SJCRH30 (cell line): ENCODE data around the gene RNF41. TPM values are rescaled to one million over a fixed set of nuclear protein-coding genes. Genes with fewer than 3 reads are reported as not detected.
"Not testable (repeated sequence)": the region's sequence is repeated elsewhere in the genome, so short reads cannot be mapped to it uniquely, and the experiment has no call there.

Experiments
- DNase-seq, 2 experiments: peaks; one replicate each; pipeline ENCODE4 v3.0.0-alpha.2; 2015 to 2020
- H3K27ac ChIP-seq: fragments of 250-450 bp; sonication (Bioruptor Pico); 2 replicates; pipeline ENCODE4 v1.5.1; 2020; ENCODE audit warnings: mild to moderate bottlenecking, moderate library complexity
- H3K27me3 ChIP-seq: fragments of 250-450 bp; sonication (Bioruptor Pico); 2 replicates; pipeline ENCODE4 v1.5.1; 2020; ENCODE audit warnings: mild to moderate bottlenecking, moderate library complexity
- H3K36me3 ChIP-seq: fragments of 250-450 bp; sonication (Bioruptor Pico); 2 replicates; pipeline ENCODE4 v1.5.1; 2020; ENCODE audit warnings: mild to moderate bottlenecking, moderate library complexity
- H3K4me1 ChIP-seq: fragments of 250-450 bp; sonication (Bioruptor Pico); 2 replicates; pipeline ENCODE4 v1.5.1; 2020; ENCODE audit warnings: mild to moderate bottlenecking, moderate library complexity
- H3K4me3 ChIP-seq: fragments of 250-450 bp; sonication (Bioruptor Pico); 2 replicates; pipeline ENCODE4 v1.5.1; 2020; ENCODE audit warnings: mild to moderate bottlenecking, moderate library complexity
- H3K9me3 ChIP-seq: fragments of 250-450 bp; sonication (Bioruptor Pico); replicated peaks from 2 replicates; pipeline ENCODE4 v1.5.1; 2020; ENCODE audit warnings: mild to moderate bottlenecking, moderate library complexity
- total RNA-seq: library from RNA; depleted of rRNA; stranded (reverse); fragments of >200 nt; shearing (Covaris generic); gene quantifications from 2 replicates; pipeline ENCODE4 v1.2.3, GENCODE V29; 2014

Gene RNF41
- total RNA-seq, 1 experiment from 2014 or later: 24.3 TPM

GRCh38 chr12:56206452-56207166, 15.1 kb downstream of the RNF41 start:
- H3K4me1 ChIP-seq: no peaks in the 10 kb centered on the region
- H3K27ac ChIP-seq: no peak overlapping the region
- peak; percentile 50 to 59 for DNase-seq
- H3K36me3 ChIP-seq: peaks cover 18% of the 10 kb centered on the region
- no peaks in the 10 kb centered on the region for H3K27me3 ChIP-seq
- H3K4me3 ChIP-seq: no peak overlapping the region
- no peaks in the 10 kb centered on the region for H3K9me3 ChIP-seq

DNA sequence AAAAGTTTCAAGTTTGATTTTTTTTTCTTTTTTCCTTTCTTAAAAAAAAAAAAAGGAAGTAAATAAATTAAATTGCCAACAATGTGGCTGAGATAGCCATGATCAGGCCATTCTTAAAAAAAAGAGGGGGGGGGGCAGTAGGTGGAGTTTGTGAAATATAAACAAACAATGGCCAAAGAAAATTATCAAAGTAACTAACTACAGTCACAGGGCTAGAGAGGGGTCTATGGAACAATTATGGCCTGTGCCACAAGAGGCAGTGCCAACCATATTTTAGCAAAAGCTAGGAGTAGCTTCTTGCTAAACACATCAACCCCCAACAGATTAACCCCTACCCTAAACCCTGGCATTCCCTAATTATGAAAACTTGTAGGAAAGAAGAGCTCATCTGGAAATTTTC, 16.3 kb downstream of the RNF41 start:
- H3K4me1 ChIP-seq: no peaks in the 10 kb centered on the region
- no peak overlapping the region for H3K27ac ChIP-seq
- no peak for DNase-seq
- no peaks in the 10 kb centered on the region for H3K9me3 ChIP-seq
- no peak overlapping the region for H3K4me3 ChIP-seq
- no peaks in the 10 kb centered on the region for H3K27me3 ChIP-seq
- H3K36me3 ChIP-seq: peaks cover 17% of the 10 kb centered on the region

DNA sequence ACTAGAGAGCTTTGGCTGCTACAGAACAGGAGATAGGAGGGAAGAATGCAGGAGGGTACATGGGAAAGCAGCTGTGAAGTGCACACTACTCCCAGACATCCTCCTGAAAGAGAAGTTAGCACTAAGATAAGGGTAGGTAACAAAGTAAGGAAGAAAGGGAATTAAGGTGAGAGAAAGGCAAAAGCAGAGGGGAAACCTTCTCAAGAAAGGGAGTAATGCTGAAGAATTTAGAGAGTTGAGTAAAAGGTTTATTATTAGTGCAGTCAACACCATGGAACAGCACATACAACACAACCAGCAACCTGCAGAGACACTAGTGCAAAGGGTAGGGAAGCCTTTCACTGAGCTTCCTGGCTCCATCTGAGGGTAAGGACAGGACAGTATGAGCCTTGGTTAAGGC, 17.4 kb downstream of the RNF41 start:
- Histone ChIP-seq H3K4me1 (no peaks in the 10 kb centered on the region), H3K27me3 (no peaks in the 10 kb centered on the region), H3K4me3 (no peak overlapping the region), H3K9me3 (no peaks in the 10 kb centered on the region), H3K36me3 (peaks cover 10% of the 10 kb centered on the region), H3K27ac (no peak overlapping the region)
- DNase-seq: no peak

DNA sequence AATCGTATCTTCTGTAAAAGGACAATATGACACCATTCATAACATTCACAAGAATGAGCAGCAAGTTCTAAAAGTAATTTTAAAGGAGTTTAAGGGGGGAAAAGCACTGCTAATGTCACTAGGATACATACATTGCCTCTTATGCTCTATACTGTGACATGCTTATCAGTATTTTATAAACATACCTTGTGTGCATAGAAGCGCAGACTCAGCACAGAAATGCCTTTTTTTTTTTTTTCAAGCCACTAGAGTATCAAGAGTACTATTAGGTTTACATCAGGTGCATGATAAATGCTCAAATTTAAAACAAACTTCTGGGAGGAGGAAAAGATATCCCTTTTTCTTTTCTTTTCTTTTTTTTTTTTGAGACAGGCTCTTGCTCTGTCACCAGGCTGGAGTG, 18.9 kb downstream of the RNF41 start:
- no peaks in the 10 kb centered on the region for H3K4me1 ChIP-seq
- H3K36me3 ChIP-seq: peaks cover 10% of the 10 kb centered on the region
- no peaks in the 10 kb centered on the region for H3K27me3 ChIP-seq
- H3K9me3 ChIP-seq: no peaks in the 10 kb centered on the region
- H3K27ac ChIP-seq: no peak overlapping the region
- no peak for DNase-seq
- H3K4me3 ChIP-seq: no peak overlapping the region

GRCh38 chr12:56202366-56202765, 19.4 kb downstream of the RNF41 start:
- no peaks in the 10 kb centered on the region for H3K27me3 ChIP-seq
- no peaks in the 10 kb centered on the region for H3K4me1 ChIP-seq
- peaks cover 8% of the 10 kb centered on the region for H3K36me3 ChIP-seq
- H3K9me3 ChIP-seq: no peaks in the 10 kb centered on the region
- no peak for DNase-seq
- H3K4me3 ChIP-seq: no peak overlapping the region
- H3K27ac ChIP-seq: no peak overlapping the region

DNA sequence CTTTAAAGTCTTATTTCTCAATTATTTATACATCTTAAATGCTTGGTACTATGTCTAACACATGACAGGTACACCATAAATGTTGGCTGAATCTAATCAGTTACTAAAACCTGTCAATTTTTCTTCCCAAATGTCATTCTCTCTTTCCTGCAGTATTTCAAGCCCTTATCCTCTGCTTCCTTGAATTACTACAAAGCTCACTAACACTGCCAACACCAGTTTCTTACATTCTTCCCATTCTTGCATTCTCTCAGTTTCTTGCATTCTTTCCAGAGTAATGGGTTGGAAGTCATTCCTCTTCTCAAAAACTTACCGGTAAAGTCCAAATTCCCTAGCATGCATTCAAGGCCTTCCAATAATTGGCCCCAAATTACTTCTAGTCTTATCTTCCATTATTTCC, 22.9 kb downstream of the RNF41 start:
- no peak for DNase-seq
- H3K4me3 ChIP-seq: no peak overlapping the region
- H3K4me1 ChIP-seq: no peaks in the 10 kb centered on the region
- no peaks in the 10 kb centered on the region for H3K27me3 ChIP-seq
- H3K36me3 ChIP-seq: no peaks in the 10 kb centered on the region
- no peaks in the 10 kb centered on the region for H3K9me3 ChIP-seq
- no peak overlapping the region for H3K27ac ChIP-seq

DNA sequence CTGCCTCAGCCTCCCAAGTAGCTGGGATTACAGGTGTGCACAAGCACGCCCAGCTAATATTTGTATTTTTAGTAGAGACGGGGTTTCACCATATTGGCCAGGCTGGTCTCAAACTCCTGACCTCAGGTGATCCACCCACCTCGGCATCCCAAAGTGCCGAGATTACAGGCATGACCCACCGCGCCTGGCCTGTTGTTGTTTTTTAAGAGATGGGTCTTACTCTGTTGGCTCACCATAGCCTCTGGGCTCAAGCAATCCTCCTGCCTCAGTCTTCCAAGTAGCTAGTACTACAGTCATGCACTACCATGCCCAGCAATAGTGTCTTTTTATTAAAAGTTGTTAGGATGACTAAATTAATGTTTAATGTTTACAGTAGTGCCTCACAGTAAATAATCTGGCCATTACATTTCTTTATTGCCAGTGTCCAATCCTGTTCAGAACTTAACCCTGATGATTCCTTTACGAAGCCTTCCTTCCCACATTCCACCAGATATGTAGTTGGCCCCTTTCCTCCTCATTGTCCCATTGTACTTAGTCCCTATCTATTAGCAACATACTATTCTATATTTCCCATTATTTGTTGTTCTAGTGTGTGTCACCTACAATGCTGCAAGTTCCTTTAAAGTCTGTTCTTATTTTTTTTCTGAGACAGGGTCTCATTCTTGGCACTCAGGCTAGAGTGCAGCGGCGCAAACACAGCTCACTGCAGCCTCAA, 23.6 kb downstream of the RNF41 start:
- Histone ChIP-seq H3K9me3 (no peaks in the 10 kb centered on the region), H3K4me1 (peaks cover 3% of the 10 kb centered on the region; the same call in 1 of the 2 replicates), H3K36me3 (no peaks in the 10 kb centered on the region), H3K4me3 (no peak overlapping the region), H3K27ac (no peak overlapping the region), H3K27me3 (no peaks in the 10 kb centered on the region)
- no peak for DNase-seq

DNA sequence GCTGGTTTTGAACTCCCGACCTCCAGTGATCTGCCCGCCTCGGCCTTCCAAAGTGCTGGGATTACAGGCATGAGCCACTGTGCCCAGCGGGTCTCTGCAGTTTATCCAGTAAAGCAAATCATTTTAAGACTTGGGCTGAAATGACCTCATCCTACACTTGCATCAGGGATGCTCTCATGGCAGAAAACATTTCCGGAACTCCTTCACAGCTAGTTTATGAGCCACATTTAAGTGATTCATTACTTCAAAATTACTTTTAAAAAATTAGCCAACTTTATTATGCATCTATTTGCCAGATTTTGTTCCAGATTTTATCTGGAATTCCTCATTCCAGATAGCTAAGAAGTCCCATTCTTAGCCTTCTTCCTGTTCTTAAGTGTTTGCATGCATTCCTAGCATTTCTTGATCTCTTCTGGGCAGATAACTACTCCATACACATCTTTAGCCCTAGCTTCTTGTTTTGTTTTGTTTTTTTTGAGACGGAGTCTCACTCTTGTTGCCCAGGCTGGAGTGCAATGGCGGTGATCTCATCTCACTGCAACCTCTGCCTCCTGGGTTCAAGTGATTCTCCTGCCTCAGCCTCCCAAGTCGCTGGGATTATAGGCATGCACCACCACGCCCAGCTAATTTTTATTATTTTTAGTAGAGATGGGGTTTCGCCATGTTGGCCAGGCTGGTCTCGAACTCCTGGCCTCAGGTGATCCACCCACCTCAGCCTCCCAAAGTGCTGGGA, 24.7 kb downstream of the RNF41 start:
- peak in 1 of 2 experiments; percentile 7 for DNase-seq
- H3K36me3 ChIP-seq, H3K4me1 ChIP-seq, H3K27ac ChIP-seq, H3K9me3 ChIP-seq, H3K27me3 ChIP-seq, H3K4me3 ChIP-seq: not testable (repeated sequence)

- Histone ChIP-seq H3K9me3 (no peaks in the 10 kb centered on the region), H3K4me3 (no peak overlapping the region), H3K27ac (no peak overlapping the region), H3K36me3 (no peaks in the 10 kb centered on the region), H3K4me1 (peaks cover 4% of the 10 kb centered on the region; the same call in 1 of the 2 replicates), H3K27me3 (no peaks in the 10 kb centered on the region)
- peak; percentile 83 to 90 for DNase-seq
Measured at GRCh38 chr12:56193025-56193578, 28.6 kb downstream of the RNF41 start.

DNA sequence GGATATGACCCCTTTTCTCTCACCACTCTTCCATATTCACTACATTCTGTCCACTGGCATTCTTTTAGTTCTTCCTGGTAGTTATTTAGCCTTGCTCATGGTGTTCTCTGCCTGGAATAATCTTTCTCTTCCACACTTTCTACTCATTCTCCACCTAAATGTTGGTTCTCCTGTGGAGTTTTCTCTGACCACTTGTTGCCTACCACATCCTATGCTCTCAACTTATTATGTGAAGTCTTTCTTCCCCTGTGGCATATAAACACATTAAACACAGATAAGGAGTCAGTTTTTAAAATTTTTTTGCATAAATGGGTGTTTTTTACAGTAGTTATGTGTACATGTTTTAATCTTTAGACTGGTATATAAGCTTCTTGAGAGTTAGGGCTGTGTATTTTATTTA, 29.1 kb downstream of the RNF41 start:
- Histone ChIP-seq H3K36me3 (no peaks in the 10 kb centered on the region), H3K27ac (no peak overlapping the region), H3K9me3 (no peaks in the 10 kb centered on the region), H3K4me3 (no peak overlapping the region), H3K27me3 (no peaks in the 10 kb centered on the region), H3K4me1 (peaks cover 8% of the 10 kb centered on the region; the same call in 1 of the 2 replicates)
- no peak for DNase-seq

DNA sequence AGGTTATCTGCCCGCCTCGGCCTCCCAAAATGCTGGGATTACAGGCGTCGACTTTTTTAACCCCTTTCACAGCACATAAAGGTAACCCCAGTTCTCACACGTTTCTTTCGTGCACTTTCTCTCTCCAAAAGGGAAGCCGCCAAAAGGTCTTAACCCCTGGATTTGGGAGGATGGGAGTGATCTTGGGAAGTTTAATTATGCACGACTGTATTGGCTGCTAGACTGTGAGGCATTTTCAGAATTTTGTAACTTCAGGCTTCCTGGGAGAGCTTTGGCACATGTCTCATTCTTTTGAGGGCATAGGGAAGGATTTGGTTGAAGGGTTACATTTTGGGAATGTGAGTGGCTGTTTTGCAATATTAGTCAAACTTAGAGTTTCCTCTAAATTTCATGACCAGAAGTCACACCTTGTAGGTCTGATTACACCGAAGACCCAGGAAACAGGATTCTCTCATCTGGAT, 31.0 kb downstream of the RNF41 start:
- Histone ChIP-seq H3K36me3 (peaks cover 12% of the 10 kb centered on the region), H3K4me1 (peaks cover 8% of the 10 kb centered on the region; the same call in 1 of the 2 replicates), H3K9me3 (no peaks in the 10 kb centered on the region), H3K27ac (no peak overlapping the region; the same call in 1 of the 2 replicates), H3K4me3 (peak overlapping the region; percentile 73), H3K27me3 (no peaks in the 10 kb centered on the region)
- DNase-seq: peak in 1 of 2 experiments; percentile 29

- DNase-seq: peak; percentile 79 to 93
- peaks cover 8% of the 10 kb centered on the region; the same call in 1 of the 2 replicates for H3K4me1 ChIP-seq
- H3K9me3 ChIP-seq: no peaks in the 10 kb centered on the region
- H3K4me3 ChIP-seq: peak overlapping the region; percentile 73
- H3K27me3 ChIP-seq: no peaks in the 10 kb centered on the region
- peaks cover 14% of the 10 kb centered on the region for H3K36me3 ChIP-seq
- peak overlapping the region; percentile 34; the same call in 1 of the 2 replicates for H3K27ac ChIP-seq
Measured at GRCh38 chr12:56189918-56190694, 31.6 kb downstream of the RNF41 start.

GRCh38 chr12:56189099-56189917, 32.4 kb downstream of the RNF41 start, which contains the start of gene SMARCC2:
Gene SMARCC2 (minus strand): TSS chr12:56189483. CDS start chr12:56189461, 22 bp downstream.
- H3K4me3 ChIP-seq: peak within 1 kb of the TSS; percentile 73
- peak; percentile 91 to 93 for DNase-seq
- no peaks in the 10 kb centered on the region for H3K27me3 ChIP-seq
- peaks cover 8% of the 10 kb centered on the region; the same call in 1 of the 2 replicates for H3K4me1 ChIP-seq
- H3K9me3 ChIP-seq: no peaks in the 10 kb centered on the region
- H3K36me3 ChIP-seq: peaks cover 21% of the 10 kb centered on the region
- peak within 1 kb of the TSS; percentile 64 for H3K27ac ChIP-seq
